Measurements from ENCODE around the gene MTX1. TPM values are rescaled to one million over a fixed set of nuclear protein-coding genes. Genes with fewer than 3 reads are reported as not detected.
"Not testable (repeated sequence)": the region's sequence is repeated elsewhere in the genome, so short reads cannot be mapped to it uniquely, and the experiment has no call there.

The MTX1 gene
- total RNA-seq, 1 donor from 2014 or later, result 64.0 TPM

DNA sequence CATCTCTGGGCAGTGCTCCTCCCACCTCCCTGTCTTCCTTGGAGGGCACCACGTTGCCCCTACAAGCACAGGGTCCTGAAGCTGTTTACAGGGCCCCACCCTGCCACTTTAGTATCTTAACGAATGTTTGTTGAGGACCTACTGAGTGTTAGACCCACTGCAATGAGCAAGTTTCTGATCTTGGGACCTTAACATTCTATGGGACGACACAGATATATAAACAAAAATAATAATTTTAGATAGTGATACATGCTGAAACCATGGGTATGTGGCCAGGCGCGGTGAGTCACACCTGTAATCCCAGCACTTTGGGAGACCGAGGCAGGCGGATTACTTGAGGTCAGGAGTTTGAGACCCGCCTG lies 36.6 kb downstream of the MTX1 start:
- intact Hi-C loops (cut with micrococcal nuclease), result no loop called here
- H3K4me1 Mint-ChIP-seq (ENCODE audit: low read depth), result peaks cover 35% of the 10 kb centered on the region
- H3K36me3 Mint-ChIP-seq (ENCODE audit: low read depth), result peaks cover 20% of the 10 kb centered on the region
- no peaks in the 10 kb centered on the region for H3K9me3 Mint-ChIP-seq
- H3K4me3 Mint-ChIP-seq (ENCODE audit: low read depth), result peak overlapping the region; percentile 77
- DNase-seq (ENCODE audit: low spot score), result no peak
- H3K27me3 Mint-ChIP-seq (ENCODE audit: low read depth), result peaks cover 2% of the 10 kb centered on the region
- peak overlapping the region; percentile 87 for H3K27ac Mint-ChIP-seq

DNA sequence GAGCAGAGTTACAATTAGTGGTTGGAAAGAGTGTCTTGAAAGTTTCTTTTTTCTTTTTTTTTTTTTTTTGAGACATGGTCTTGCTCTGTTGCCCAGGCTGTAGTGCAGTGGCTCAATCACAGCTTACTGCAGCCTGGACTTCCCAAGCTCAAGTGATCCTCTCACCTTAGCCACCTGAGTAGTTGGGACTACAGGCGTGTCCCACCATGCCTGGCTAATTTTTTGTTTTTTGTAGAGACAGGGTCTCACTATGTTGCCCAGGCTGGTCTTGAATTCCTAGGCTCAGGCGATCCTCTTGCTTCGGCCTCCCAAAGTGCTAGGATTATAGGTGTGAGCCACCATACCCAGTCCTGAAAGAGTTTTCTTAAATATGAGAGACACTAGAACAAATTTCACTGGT lies 38.3 kb downstream of the MTX1 start:
- H3K36me3 Mint-ChIP-seq (ENCODE audit: low read depth), result peaks cover 20% of the 10 kb centered on the region
- H3K27me3 Mint-ChIP-seq (ENCODE audit: low read depth); H3K9me3 Mint-ChIP-seq; intact Hi-C loops (cut with micrococcal nuclease); H3K27ac Mint-ChIP-seq; H3K4me3 Mint-ChIP-seq (ENCODE audit: low read depth); DNase-seq (ENCODE audit: low spot score): not testable (repeated sequence)
- peaks cover 24% of the 10 kb centered on the region for H3K4me1 Mint-ChIP-seq (ENCODE audit: low read depth)

DNA sequence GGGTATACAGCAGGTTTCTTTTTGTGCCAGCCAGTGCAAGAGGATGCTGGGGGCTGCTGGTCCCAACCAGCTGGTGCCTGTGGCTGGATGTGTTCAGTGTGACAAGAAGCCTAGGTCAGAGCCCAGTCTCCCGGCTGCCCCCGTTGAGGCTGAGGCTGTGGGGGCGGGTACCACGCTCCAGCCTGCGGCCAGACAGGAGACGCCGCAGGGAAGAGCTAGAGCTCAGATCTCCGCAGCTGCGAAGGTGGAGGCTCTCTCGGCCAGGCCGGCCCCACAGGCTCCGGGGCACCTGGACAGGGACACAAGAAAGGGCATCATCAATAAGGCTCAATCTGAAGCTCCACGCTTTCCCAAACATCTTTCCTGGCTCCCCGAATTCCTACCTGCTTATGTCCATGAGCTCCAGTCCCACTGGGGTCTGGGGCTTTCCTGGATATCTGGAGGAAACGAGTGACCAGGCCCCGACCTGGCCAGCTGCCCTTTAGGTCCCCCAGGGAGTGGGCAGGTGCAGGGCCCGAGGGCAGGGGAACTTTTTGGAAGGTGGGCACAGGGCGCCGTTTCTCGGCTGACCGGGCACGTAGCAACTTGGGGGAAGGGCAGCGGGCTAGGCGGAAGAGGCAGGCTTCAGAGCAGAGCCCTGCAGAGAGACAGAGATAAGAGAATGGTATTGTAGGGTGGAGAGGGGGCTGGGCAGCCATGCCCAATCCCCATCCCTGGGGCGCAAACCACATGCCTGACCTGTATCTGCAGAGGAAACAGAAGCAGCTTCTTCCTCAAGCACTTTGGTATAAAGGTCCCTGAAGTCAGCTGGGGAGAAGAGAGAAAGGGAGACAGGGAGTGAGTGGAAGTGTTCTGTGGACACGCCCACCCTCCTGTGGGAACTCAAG lies 39.4 kb downstream of the MTX1 start:
- Mint-ChIP-seq H3K4me1 (ENCODE audit: low read depth) (peaks cover 19% of the 10 kb centered on the region), H3K36me3 (ENCODE audit: low read depth) (peaks cover 20% of the 10 kb centered on the region), H3K27ac (no peak overlapping the region), H3K27me3 (ENCODE audit: low read depth) (peaks cover 2% of the 10 kb centered on the region), H3K9me3 (no peaks in the 10 kb centered on the region), H3K4me3 (ENCODE audit: low read depth) (no peak overlapping the region)
- intact Hi-C loops (cut with micrococcal nuclease), result no loop called here
- no peak for DNase-seq (ENCODE audit: low spot score)

DNA sequence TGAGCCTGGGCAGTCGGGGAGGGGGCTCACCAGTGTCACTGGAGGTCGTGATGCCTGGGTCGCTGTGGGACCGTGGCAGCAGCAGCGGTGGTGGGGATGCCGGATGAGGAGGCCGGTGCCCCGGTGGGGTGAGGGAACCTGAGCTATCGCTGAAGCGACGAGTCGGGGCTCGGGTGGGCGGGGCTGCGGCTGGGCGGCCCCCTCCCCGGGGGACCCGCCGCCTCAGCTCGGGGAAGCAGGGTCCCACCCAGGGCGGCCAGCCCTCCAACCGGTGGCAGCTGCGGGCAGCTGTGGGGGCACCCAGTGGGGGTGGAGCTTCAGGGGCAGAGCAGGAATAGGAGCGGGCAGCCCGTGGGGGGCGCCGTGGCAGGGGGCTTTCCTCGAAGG lies 41.7 kb downstream of the MTX1 start:
- peak overlapping the region; percentile 73 for H3K4me3 Mint-ChIP-seq (ENCODE audit: low read depth)
- H3K27me3 Mint-ChIP-seq (ENCODE audit: low read depth), result no peaks in the 10 kb centered on the region
- DNase-seq (ENCODE audit: low spot score), result no peak
- H3K36me3 Mint-ChIP-seq (ENCODE audit: low read depth), result peaks cover 18% of the 10 kb centered on the region
- intact Hi-C loops (cut with micrococcal nuclease), result loop anchor here (1.0 to 5.0 kb wide), 2 partner anchors 72 to 342 kb away; no protein-coding TSS in a partner anchor
- no peaks in the 10 kb centered on the region for H3K9me3 Mint-ChIP-seq
- peaks cover 21% of the 10 kb centered on the region for H3K4me1 Mint-ChIP-seq (ENCODE audit: low read depth)
- H3K27ac Mint-ChIP-seq, result peak overlapping the region; percentile 28

DNA sequence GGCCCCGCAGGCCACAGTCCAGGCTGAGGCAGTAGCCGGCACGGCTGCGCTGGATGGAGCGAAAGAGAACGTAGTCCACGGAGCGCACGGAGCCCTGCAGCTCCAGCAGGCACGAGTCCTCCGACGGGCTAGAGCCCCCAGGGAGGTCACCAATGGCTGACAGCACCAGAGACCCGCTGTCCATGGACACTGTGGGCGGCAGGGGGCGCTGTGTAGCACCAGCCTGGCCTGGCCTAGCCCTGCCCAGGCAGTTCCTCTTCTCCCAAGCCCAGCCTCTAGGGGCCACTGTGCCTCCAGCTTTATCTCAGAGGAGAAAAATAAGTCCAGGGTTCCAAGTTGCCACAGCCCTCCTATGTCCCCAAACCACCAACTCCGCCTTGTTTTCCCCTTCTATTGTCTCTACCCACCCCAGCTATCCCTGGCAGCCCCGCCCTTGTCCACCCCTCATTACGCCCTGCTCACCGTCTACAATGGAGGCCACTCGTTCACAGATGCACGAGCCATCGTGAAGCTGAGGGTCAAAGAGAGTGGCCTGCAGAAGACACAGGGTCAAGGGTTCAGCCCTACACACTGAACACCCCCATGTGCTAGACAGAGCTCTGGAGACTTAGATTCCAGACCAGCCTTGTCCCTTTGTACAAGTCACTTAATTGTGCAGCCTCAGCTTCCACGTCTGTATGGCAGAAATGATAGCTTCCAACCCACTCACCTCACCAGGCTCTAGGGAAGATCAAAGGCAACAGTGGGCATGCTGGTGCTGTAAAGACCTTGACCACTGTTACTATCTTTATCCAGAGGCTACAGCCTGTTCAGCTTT lies 42.3 kb downstream of the MTX1 start:
- H3K27me3 Mint-ChIP-seq (ENCODE audit: low read depth), result no peaks in the 10 kb centered on the region
- no peaks in the 10 kb centered on the region for H3K9me3 Mint-ChIP-seq
- DNase-seq (ENCODE audit: low spot score), result peak; percentile 91
- intact Hi-C loops (cut with micrococcal nuclease), result loop anchor here (1.0 to 5.0 kb wide), 2 partner anchors 71 to 341 kb away; no protein-coding TSS in a partner anchor
- H3K27ac Mint-ChIP-seq, result no peak overlapping the region
- H3K4me3 Mint-ChIP-seq (ENCODE audit: low read depth), result peak overlapping the region; percentile 58
- H3K4me1 Mint-ChIP-seq (ENCODE audit: low read depth), result peaks cover 23% of the 10 kb centered on the region
- H3K36me3 Mint-ChIP-seq (ENCODE audit: low read depth), result peaks cover 20% of the 10 kb centered on the region

DNA sequence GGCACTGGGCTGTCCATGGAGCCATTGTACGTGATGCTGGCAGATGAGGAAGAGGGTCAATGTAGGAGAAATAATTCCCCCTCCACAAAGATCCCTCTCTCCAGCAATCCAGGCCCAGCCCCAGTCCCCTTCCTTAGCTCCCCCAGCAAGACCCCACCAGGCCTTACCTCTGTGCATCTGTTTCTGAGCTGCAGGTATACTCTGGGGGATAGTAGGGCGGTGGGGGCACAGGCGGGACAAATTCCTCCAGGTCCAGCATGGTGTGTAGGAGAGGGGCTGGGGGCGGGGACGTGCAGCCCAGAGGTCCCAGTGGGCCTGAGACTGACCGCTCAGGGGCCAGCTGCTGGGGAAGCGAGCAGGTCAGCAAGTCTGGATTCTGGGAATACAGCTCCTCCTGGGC lies 43.1 kb downstream of the MTX1 start:
- no peak overlapping the region for H3K4me3 Mint-ChIP-seq (ENCODE audit: low read depth)
- DNase-seq (ENCODE audit: low spot score), result no peak
- H3K27me3 Mint-ChIP-seq (ENCODE audit: low read depth), result no peaks in the 10 kb centered on the region
- no peak overlapping the region for H3K27ac Mint-ChIP-seq
- H3K9me3 Mint-ChIP-seq, result no peaks in the 10 kb centered on the region
- peaks cover 19% of the 10 kb centered on the region for H3K36me3 Mint-ChIP-seq (ENCODE audit: low read depth)
- peaks cover 25% of the 10 kb centered on the region for H3K4me1 Mint-ChIP-seq (ENCODE audit: low read depth)
- intact Hi-C loops (cut with micrococcal nuclease), result loop anchor here (5.0 kb wide), 1 partner anchor 341 kb away; no protein-coding TSS in a partner anchor

DNA sequence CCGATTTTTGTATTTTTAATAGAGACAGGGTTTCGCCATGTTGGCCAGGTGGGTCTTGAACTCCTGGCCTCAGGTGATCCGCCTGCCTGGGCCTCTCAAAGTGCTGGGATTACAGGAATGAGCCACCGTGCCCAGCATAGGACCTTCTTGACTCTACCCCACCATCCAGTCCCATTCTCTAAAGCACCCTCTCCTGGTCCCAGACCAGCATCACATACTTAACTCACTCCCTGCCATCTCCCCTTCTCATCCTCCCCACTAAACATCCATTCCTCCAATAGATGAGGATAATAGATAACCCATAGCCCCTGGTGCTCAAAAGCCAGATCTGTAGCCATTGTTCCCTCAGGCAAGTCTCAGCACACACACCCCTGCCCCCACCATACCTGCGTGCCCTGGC lies 44.7 kb downstream of the MTX1 start:
- no peaks in the 10 kb centered on the region for H3K9me3 Mint-ChIP-seq
- intact Hi-C loops (cut with micrococcal nuclease), result loop anchor here (5.0 kb wide), 1 partner anchor 339 kb away; no protein-coding TSS in a partner anchor
- H3K36me3 Mint-ChIP-seq (ENCODE audit: low read depth), result peaks cover 23% of the 10 kb centered on the region
- H3K27me3 Mint-ChIP-seq (ENCODE audit: low read depth), result no peaks in the 10 kb centered on the region
- H3K27ac Mint-ChIP-seq, result no peak overlapping the region
- peaks cover 25% of the 10 kb centered on the region for H3K4me1 Mint-ChIP-seq (ENCODE audit: low read depth)
- no peak for DNase-seq (ENCODE audit: low spot score)
- H3K4me3 Mint-ChIP-seq (ENCODE audit: low read depth), result peak overlapping the region; percentile 86

DNA sequence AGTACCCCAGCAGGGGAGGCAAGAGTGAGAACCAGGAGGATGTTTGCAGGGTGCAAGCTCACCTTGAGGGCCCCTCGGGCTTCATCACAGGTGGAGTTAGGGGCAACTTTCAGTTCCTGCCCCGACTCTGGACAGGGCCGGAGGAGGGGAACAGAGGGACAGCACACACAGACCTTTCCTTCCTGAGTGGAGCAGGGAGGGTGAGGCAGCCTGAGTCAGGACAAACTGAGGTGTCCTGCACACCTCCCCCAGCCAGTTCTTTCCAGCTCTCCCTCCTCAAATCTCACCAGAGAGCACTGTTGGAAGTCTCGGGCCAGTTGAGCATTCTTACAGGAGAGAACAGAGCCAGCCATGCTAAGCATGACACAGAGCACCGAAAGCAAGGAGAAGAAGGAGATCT lies 45.3 kb downstream of the MTX1 start:
- Mint-ChIP-seq H3K36me3 (ENCODE audit: low read depth) (peaks cover 28% of the 10 kb centered on the region), H3K9me3 (no peaks in the 10 kb centered on the region), H3K4me3 (ENCODE audit: low read depth) (peak overlapping the region; percentile 86), H3K4me1 (ENCODE audit: low read depth) (peaks cover 25% of the 10 kb centered on the region), H3K27me3 (ENCODE audit: low read depth) (no peaks in the 10 kb centered on the region), H3K27ac (no peak overlapping the region)
- intact Hi-C loops (cut with micrococcal nuclease), result loop anchor here (2.0 to 5.0 kb wide), 2 partner anchors 23 to 339 kb away; partner anchors contain the start of gene HCN3
- no peak for DNase-seq (ENCODE audit: low spot score)

DNA sequence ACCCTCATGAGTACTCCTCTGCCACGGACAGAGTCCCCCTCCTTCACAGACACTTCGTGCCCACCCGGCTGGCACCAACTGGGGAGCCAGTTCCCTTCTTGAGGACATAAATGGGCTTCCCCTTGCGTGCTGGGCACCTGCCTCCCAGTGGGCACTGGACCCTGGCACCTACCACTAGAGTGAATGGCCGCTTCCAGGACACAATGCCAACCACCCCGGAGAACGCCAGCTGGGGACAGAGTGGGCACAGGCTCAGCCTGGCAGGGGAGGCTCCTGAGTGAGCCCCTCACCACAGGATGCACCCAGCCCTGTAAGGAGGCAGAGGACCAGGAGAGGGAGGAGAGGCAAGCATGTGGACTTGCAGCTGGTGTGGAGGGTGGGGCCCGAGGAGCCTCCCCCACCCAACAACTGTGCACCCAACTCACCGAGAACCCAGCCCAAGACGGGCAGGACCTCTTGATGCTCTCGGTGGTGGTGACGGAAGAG lies 45.8 kb downstream of the MTX1 start:
- intact Hi-C loops (cut with micrococcal nuclease), result loop anchor here (2.0 to 5.0 kb wide), 2 partner anchors 23 to 338 kb away; partner anchors contain the start of gene HCN3
- Mint-ChIP-seq H3K9me3 (no peaks in the 10 kb centered on the region), H3K27ac (peak overlapping the region; percentile 22), H3K4me1 (ENCODE audit: low read depth) (peaks cover 25% of the 10 kb centered on the region), H3K27me3 (ENCODE audit: low read depth) (no peaks in the 10 kb centered on the region), H3K4me3 (ENCODE audit: low read depth) (peak overlapping the region; percentile 86), H3K36me3 (ENCODE audit: low read depth) (peaks cover 30% of the 10 kb centered on the region)
- no peak for DNase-seq (ENCODE audit: low spot score)

DNA sequence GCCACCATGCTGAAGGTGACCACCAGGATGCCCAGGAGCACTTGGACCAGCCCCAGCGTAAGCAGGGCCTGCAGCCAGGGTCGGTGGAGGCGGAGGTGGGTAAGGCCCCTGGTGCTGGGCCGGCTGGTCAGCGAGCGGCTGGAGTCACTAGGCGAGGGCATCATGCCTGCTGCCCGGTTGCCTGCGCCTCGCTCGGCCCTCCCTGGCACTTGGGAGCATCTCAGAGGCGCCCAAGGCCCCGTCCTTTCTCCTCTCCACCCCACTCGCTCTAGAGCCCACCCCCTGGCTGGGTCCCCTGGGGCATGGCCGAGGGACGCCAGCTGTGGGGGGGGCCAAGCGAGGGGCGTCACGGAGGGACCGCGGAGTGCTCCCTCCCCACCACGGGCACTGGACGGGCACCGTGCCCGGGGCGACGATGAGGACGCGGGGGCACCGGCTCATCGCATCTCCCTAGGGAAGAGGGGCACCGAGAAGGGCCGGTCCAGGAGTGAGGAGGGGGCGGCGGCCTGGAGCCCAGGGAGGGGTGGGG lies 46.3 kb downstream of the MTX1 start:
- Mint-ChIP-seq H3K27me3 (ENCODE audit: low read depth) (no peaks in the 10 kb centered on the region), H3K9me3 (no peaks in the 10 kb centered on the region), H3K4me1 (ENCODE audit: low read depth) (peaks cover 25% of the 10 kb centered on the region), H3K4me3 (ENCODE audit: low read depth) (peak overlapping the region; percentile 86), H3K36me3 (ENCODE audit: low read depth) (peaks cover 35% of the 10 kb centered on the region), H3K27ac (peak overlapping the region; percentile 22)
- no peak for DNase-seq (ENCODE audit: low spot score)
- intact Hi-C loops (cut with micrococcal nuclease), result loop anchor here (2.0 to 5.0 kb wide), 2 partner anchors 22 to 338 kb away; partner anchors contain the start of gene HCN3

DNA sequence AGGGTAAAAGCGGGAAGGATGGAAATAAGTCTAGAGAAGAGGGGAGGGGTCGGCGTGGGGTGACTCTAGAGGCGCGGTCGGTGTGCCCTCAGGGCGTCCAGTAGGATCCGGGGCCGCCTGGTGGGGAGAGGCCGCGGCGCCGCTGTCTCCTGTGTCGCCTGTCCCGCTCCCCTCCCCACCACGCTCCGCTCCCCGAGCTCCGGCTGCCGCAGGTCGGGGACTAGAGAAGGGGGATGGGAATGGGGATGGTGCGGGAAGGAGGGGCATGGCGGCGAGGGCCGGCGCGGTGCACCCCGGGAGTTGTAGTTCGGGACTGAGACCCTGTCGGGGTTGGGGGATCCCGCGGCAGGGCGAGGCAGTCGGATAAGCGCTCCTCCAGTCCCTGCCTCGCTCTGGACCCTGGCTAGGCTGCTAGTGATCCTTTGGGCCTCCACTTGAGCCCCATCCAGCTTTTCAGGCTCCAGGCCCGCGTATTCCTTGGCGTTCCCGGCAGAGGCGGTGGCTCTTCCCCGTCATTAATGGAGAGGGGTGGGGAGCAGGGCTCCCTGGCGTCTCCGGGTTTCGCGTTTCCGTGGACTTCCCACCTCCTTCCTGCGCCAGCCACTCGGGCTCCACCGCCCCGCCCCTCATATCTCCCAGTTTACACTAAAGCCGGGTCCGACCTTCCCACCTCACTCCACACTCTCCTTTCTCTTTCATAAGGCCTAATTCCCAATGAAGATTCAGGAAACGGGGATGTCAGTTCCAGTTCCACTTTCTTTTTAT lies 46.9 kb downstream of the MTX1 start, which contains the start of gene ENTREP3:
Gene ENTREP3, minus strand, starts transcription at position 241 of the 765 bp plus-strand sequence. CDS start 606 bp downstream, outside the sequence.
- Mint-ChIP-seq H3K27me3 (ENCODE audit: low read depth) (no peaks in the 10 kb centered on the region), H3K4me1 (ENCODE audit: low read depth) (peaks cover 25% of the 10 kb centered on the region), H3K9me3 (no peaks in the 10 kb centered on the region), H3K27ac (peak within 1 kb of the TSS; percentile 62), H3K36me3 (ENCODE audit: low read depth) (peaks cover 41% of the 10 kb centered on the region), H3K4me3 (ENCODE audit: low read depth) (peak within 1 kb of the TSS; percentile 86)
- DNase-seq (ENCODE audit: low spot score), result peak; percentile 76
- intact Hi-C loops (cut with micrococcal nuclease), result loop anchor here (2.0 kb wide), 1 partner anchor 21 kb away; the partner anchor contains the start of gene HCN3

Measured in activated T-helper 2 cell treated with anti-CD3 and anti-CD28 coated beads, Interferon-gamma antibody, Interleukin-2, Interleukin-4, amounts not matched to agents 10 μg/mL and 5 μg/mL and 100 μg/mL, durations not matched to agents 14 hours and 24 hours and 36 hours (primary cell).